NCI-H2107 treated with DMSO at 0.1 percent for 48 hours (cell line): ENCODE data around the gene UQCRHL.

Experiments used
- DNase-seq: peaks from one replicate; lab custom pipeline; 2025; ENCODE audit not compliant: unreplicated experiment; lab: John Stamatoyannopoulos, UW

The UQCRHL gene

GRCh38 chr1:15758953-15759661 lies 48.3 kb downstream of the UQCRHL start:
- DNase-seq: no peak

- DNase-seq: no peak
Observed at GRCh38 chr1:15758343-15758931, 49.0 kb downstream of the UQCRHL start, which contains the start of gene FBLIM1. TSS of gene FBLIM1 (plus strand) at chr1:15758795. CDS start at chr1:15764984, 6,189 bp downstream.

DNA sequence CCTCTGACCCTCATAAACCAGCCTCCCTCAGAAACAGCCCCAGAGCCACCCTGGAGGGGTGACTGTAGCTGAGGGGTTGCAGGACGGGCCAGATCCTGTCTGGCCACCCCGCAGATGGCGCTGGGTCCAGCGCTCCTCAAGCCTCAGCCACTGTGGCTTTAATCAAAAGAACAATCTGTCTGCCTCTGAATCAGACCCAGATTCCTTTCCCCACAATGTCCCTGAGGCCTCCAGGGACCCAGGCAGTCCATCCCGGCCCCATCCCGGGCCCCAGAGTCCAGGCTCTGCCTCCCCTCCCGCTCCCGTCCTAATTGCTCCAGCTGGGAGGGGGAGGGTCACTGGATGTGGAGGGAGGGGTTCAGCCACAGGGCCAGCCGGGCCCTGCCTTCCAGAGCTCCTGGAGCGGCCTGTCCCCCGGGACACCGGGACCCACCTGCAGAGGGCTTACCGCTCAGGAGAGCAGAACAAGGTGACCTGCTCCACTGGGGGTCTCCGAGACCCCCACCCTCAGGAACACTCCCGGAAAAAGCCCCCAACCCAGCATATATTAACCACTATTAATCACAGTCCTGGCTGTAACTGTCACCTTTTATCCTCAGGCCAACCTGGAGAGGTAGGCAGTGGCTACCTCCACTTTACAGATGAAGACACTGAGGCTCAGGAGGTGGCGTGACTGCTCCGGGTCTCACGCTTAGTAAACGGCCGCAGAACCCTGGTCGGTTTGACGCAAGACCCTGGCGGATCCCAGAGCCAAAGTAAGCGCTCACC lies 49.7 kb downstream of the UQCRHL start:
- DNase-seq: no peak
